ENCODE results near the gene TNFRSF1A. TPM values are rescaled to one million over a fixed set of nuclear protein-coding genes. Genes with fewer than 3 reads are reported as not detected.
A peak's percentile ranks its signal among the peaks of the same experiment; 100 is the strongest.

The TNFRSF1A gene
- polyA plus RNA-seq, 10 donors, result 55.2 to 91.6 (median 67.5) TPM

- peak in 2 of 3 donors; percentile 56 to 78 for DNase-seq
Observed at GRCh38 chr12:6326316-6327228, 15.3 kb downstream of the TNFRSF1A start.

- DNase-seq, result no peak
Observed at GRCh38 chr12:6324936-6325750, 16.7 kb downstream of the TNFRSF1A start.

GRCh38 chr12:6323995-6324711 lies 17.7 kb downstream of the TNFRSF1A start:
- no peak for DNase-seq

- peak; percentile 64 to 90 (median 85) for DNase-seq
Observed at GRCh38 chr12:6323340-6323994, 18.4 kb downstream of the TNFRSF1A start.

GRCh38 chr12:6322969-6323339 lies 18.9 kb downstream of the TNFRSF1A start:
- no peak for DNase-seq

- DNase-seq, result no peak
Observed at GRCh38 chr12:6322352-6322751, 19.5 kb downstream of the TNFRSF1A start.

- DNase-seq, result no peak
Observed at GRCh38 chr12:6321905-6322304, 20.0 kb downstream of the TNFRSF1A start.

- no peak for DNase-seq
Observed at GRCh38 chr12:6319446-6319845, 22.4 kb downstream of the TNFRSF1A start.

- no peak for DNase-seq
Observed at GRCh38 chr12:6318440-6318879, 23.4 kb downstream of the TNFRSF1A start.

- DNase-seq, result no peak
Observed at GRCh38 chr12:6317693-6318439, 24.0 kb downstream of the TNFRSF1A start.

- no peak for DNase-seq
Observed at GRCh38 chr12:6316921-6317692, 24.8 kb downstream of the TNFRSF1A start.

GRCh38 chr12:6315704-6316597 lies 25.9 kb downstream of the TNFRSF1A start:
- DNase-seq, result no peak

GRCh38 chr12:6315184-6315583 lies 26.7 kb downstream of the TNFRSF1A start:
- no peak for DNase-seq

- no peak for DNase-seq
Observed at GRCh38 chr12:6314776-6315175, 27.1 kb downstream of the TNFRSF1A start.

GRCh38 chr12:6313326-6313940 lies 28.4 kb downstream of the TNFRSF1A start:
- DNase-seq, result no peak

- no peak for DNase-seq
Observed at GRCh38 chr12:6312529-6313325, 29.1 kb downstream of the TNFRSF1A start.

GRCh38 chr12:6311822-6312528 lies 29.9 kb downstream of the TNFRSF1A start:
- DNase-seq, result no peak
